HepG2 (cell line): ENCODE measurements around the gene RUSC1. TPM values are rescaled to one million over a fixed set of nuclear protein-coding genes. Genes with fewer than 3 reads are reported as not detected.

Experiments used
- ATAC-seq: fragments of 200-7000 bp; cut with Tn5 transposase; 3 replicates; pipeline ENCODE4 v1.9.1; 2020; ENCODE audit warnings: mild to moderate bottlenecking, moderate library complexity
- BruUV-seq: library from RNA; stranded (reverse); fragments of 400-500 nt; replicated peaks from 2 replicates; lab custom pipeline; 2021; lab: Mats Ljungman, UMichigan
- CTCF ChIA-PET: fragments of 300-600 bp; formaldehyde crosslinking; extraction: SDS; loops from one replicate; lab custom pipeline; 2021; ENCODE audit warnings: low total read pairs, inconsistent platforms, low intra/inter-chr PET ratio; lab: Yijun Ruan, JAX
- POLR2A ChIA-PET: fragments of 350-600 bp; sonication (Branson Sonifier 250); formaldehyde crosslinking; loops from one replicate; lab custom pipeline; 2020; ENCODE audit warnings: antibody characterized with exemption, inconsistent platforms; lab: Yijun Ruan, JAX
- DNase-seq: peaks from one replicate; pipeline ENCODE4 v3.0.0-alpha.2; 2015; ENCODE audit warnings: low spot score
- FAIRE-seq: peaks from 3 replicates; lab custom pipeline; 2011; peaks lifted over from hg19 to GRCh38; lab: Jason Lieb, UNC
- H2AFZ ChIP-seq: one replicate; pipeline ENCODE4 v1.6.1; 2011; ENCODE audit warnings: low read length, inconsistent platforms
- H3K27ac ChIP-seq: fragments of 300-600 bp; 3 replicates; pipeline ENCODE4 v1.8.0; 2011; ENCODE audit warnings: mixed run types, mild to moderate bottlenecking, mixed read lengths, low read length, inconsistent platforms; ENCODE audit not compliant: insufficient read depth; ENCODE audit errors: extremely low read length
- H3K27me3 ChIP-seq, 2 experiments: fragments of 200-600 bp in 1 of 2; 2 replicates in 1 of 2; 3 replicates in 1 of 2; pipeline versions ENCODE4 v1.6.0 to v1.8.0; 2011; ENCODE audit warnings: low read length in 2 of 2, mild to moderate bottlenecking in 2 of 2, moderate library complexity in 2 of 2, inconsistent platforms in 1 of 2; ENCODE audit not compliant: insufficient read depth in 2 of 2, control insufficient read depth in 1 of 2
- H3K36me3 ChIP-seq, 2 experiments: fragments of 200-600 bp in 1 of 2; replicated peaks in 1 of 2; 2 replicates in 1 of 2; 3 replicates in 1 of 2; pipeline versions ENCODE4 v1.5.1 to v1.8.0; 2011; ENCODE audit warnings: low read length in 2 of 2, inconsistent platforms in 1 of 2; ENCODE audit not compliant: insufficient read depth in 2 of 2, control insufficient read depth in 1 of 2
- H3K4me1 ChIP-seq: 2 replicates; pipeline ENCODE4 v1.5.1; 2012; ENCODE audit warnings: low read length, inconsistent platforms; ENCODE audit not compliant: insufficient read depth
- H3K4me2 ChIP-seq: 2 replicates; pipeline ENCODE4 v1.6.0; 2011; ENCODE audit warnings: low read depth, low read length, inconsistent platforms
- H3K4me3 ChIP-seq, 3 experiments: fragments of 200-600 bp in 1 of 3; sonication (generic), shearing (Covaris generic) in 1 of 3; replicated peaks in 1 of 3; 2 replicates each; pipeline ENCODE4 v1.5.1; 2011 to 2016; ENCODE audit warnings: low read length in 3 of 3, inconsistent platforms in 2 of 3, low read depth in 2 of 3, mild to moderate bottlenecking in 2 of 3, control low read depth in 1 of 3, mixed read lengths in 1 of 3; ENCODE audit not compliant: insufficient read depth in 1 of 3
- H3K79me2 ChIP-seq: one replicate; pipeline ENCODE4 v1.6.1; 2011; ENCODE audit warnings: low read length, inconsistent platforms; ENCODE audit not compliant: insufficient read depth
- H3K9ac ChIP-seq: 2 replicates; pipeline ENCODE4 v1.6.0; 2011; ENCODE audit warnings: mild to moderate bottlenecking, low read depth, low read length, inconsistent platforms; ENCODE audit not compliant: insufficient read depth
- H3K9me3 ChIP-seq: 2 replicates; pipeline ENCODE4 v1.5.1; 2012; ENCODE audit warnings: mild to moderate bottlenecking, low read length
- H4K20me1 ChIP-seq: 2 replicates; pipeline ENCODE4 v1.6.0; 2011; ENCODE audit warnings: inconsistent platforms, mild to moderate bottlenecking, low read length, moderate library complexity; ENCODE audit not compliant: insufficient read depth
- KDM6A ChIP-seq: IDR thresholded peaks from 2 replicates; pipeline ENCODE4 v1.6.1; 2016; ENCODE audit warnings: low read depth
- PRMT3 ChIP-seq: sonication (generic); formaldehyde crosslinking; IDR thresholded peaks from 2 replicates; pipeline ENCODE4 v1.8.1; 2022; ENCODE audit warnings: low read depth, mild to moderate bottlenecking, moderate library complexity, missing genetic modification reagents, borderline replicate concordance
- ZMAT3 ChIP-seq: sonication (generic); formaldehyde crosslinking; conservative IDR thresholded peaks from 2 replicates; pipeline ENCODE4 v1.7.0; 2021; ENCODE audit warnings: missing genetic modification reagents
- ZNF17 ChIP-seq: sonication (generic); formaldehyde crosslinking; IDR thresholded peaks from 2 replicates; pipeline ENCODE4 v1.5.0; 2020; ENCODE audit warnings: mild to moderate bottlenecking, missing genetic modification reagents
- ZNF232 ChIP-seq: sonication (generic); formaldehyde crosslinking; IDR thresholded peaks from 2 replicates; pipeline ENCODE4 v1.4.0; 2020; ENCODE audit warnings: missing genetic modification reagents, borderline replicate concordance
- ZNF274 ChIP-seq: sonication (generic); formaldehyde crosslinking; IDR thresholded peaks from 2 replicates; pipeline ENCODE4 v1.5.1; 2020; ENCODE audit warnings: mild to moderate bottlenecking, missing genetic modification reagents
- WGBS: methylation state at CpG from one replicate; pipeline ENCODE4 v1.1.6; 2017; ENCODE audit warnings: low lambda C conversion rate; 5-methylcytosine and 5-hydroxymethylcytosine counted together
- in situ Hi-C: cut with HindIII; loops from 2 replicates; pipeline ENCODE4 v1.10.0; 2017; ENCODE audit warnings: low pct_unique_long_range_greater_than_20kb; ENCODE audit not compliant: extremely low pct_ligation_motif_present
- intact Hi-C: fragments of 100-400 bp; cut with micrococcal nuclease; formaldehyde crosslinking; loops from one replicate; pipeline ENCODE4 v1.10.0; 2022; ENCODE audit not compliant: unreplicated experiment
- polyA plus RNA-seq, 8 experiments: library from polyadenylated mRNA; depleted of rRNA in 3 of 8; stranded (reverse) in 7 of 8; unstranded in 1 of 8; fragments of >200 nt; fragmentation: Illumina TruSeq in 4 of 8; extraction: Trizol in 4 of 8; gene quantifications; 2 replicates each; pipeline versions ENCODE4 v1.2.1 to v1.2.3, GENCODE V29; 2011 to 2016; ENCODE audit warnings: low read depth in 4 of 8, missing spikeins in 1 of 8, mixed read lengths in 1 of 8; ENCODE audit not compliant: insufficient read depth in 1 of 8
- total RNA-seq, 5 experiments: library from RNA; depleted of rRNA; stranded (reverse); fragments of >200 nt; fragmentation: Illumina TruSeq; extraction: Trizol; gene quantifications; 2 replicates each; pipeline ENCODE4 v1.2.3, GENCODE V29; 2016; ENCODE audit warnings: low read depth in 1 of 5
- TF ChIP-seq, protein P1 (sequence below): sonication (generic); formaldehyde crosslinking; conservative IDR thresholded peaks from 2 replicates; pipeline ENCODE4 v1.4.0; 2020; ENCODE audit warnings: missing genetic modification reagents

RUSC1 gene
- total and polyA plus RNA-seq, 2 of the 13 experiments (the other 11 are each of a cell fraction or from before 2014, with no cell fraction given), result 18.7 to 20.4 TPM

DNA sequence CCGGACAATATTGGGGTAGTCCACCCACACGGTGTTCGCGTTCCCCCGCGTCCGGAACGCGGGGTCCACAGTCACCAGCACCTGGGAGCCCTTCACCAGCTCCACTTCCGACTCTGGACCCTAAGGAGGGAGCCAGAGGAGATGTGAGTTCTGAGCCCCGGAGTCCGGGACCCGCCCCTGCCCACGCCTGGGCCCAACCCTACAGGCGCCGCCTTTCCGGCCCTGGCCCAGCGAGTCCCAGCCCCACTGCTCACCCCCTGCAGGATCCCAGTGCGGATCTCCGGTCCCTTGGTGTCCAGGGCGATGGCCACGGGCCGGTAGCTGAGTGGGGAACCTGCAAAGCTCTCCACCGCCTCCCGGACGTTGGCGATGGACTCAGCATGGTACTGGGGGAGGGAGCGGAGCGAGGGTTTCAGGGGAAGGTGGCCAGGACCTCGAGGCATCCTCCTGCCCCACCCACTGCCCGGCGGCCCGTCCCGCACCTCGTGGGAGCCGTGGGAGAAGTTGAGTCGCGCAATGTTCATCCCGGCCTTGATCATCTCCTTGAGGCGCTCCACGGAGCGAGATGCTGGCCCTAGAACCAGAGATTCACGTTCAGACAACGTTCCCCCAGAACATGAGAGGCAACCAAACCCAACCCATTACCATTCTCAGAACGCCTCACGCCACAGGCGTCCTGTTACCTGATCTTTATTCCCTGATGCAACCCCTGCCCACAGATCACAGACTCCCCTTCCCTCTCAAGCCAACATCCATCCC, 25.3 kb upstream of the RUSC1 start:
- FAIRE-seq, result no peak

DNA sequence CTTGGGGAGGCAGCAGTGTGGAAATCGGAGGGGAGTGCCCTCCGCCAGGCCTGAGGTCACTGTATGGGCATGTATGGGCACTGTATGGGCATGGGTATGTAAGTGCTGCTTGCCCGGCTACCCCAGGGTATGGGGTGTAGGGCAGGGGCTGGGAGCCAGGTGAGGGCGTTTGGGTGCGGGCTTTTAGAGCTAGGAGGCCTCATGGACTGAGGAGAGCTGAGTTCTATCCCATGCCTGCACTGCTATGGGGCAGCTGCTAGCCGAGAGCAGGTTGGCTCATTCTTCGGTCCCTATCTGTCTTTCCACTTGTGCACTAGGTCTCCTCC, 24.8 kb upstream of the RUSC1 start:
- intact Hi-C loops, result no loop called here
- in situ Hi-C loops, result no loop called here

More for the DNA sequence above, 25.3 kb upstream of the RUSC1 start:
- ATAC-seq (no peak; the same call in 2 of the 3 replicates), DNase-seq (no peak)
- no peaks in the 10 kb centered on the region for H3K27me3 ChIP-seq
- no peak overlapping the region for H3K9ac ChIP-seq
- 98% methylated on average over 41 of the region's 47 CpGs for WGBS
- ChIA-PET CTCF (no interaction called here), POLR2A (no interaction called here)
- intact Hi-C loops (no loop called here), in situ Hi-C loops (no loop called here)
- H4K20me1 ChIP-seq, result no peaks in the 10 kb centered on the region
- TF ChIP-seq ZNF17 (CRISPR knock-in tag) (no peak), ZMAT3 (CRISPR knock-in tag) (no peak), PRMT3 (CRISPR knock-in tag) (no peak)
- no peaks in the 10 kb centered on the region for H3K9me3 ChIP-seq
- H3K4me3 ChIP-seq, result no peak overlapping the region
- BruUV-seq, result no TSS peak
- no peak overlapping the region for H3K27ac ChIP-seq
- peaks cover 30% of the 10 kb centered on the region for H3K4me1 ChIP-seq
- no peak overlapping the region for H3K4me2 ChIP-seq
- peaks cover 0 to 12% of the 10 kb centered on the region in 2 experiments; a peak in 3 of 5 replicates for H3K36me3 ChIP-seq
- peaks cover 3% of the 10 kb centered on the region for H3K79me2 ChIP-seq
- H2AFZ ChIP-seq, result no peak overlapping the region

More for the DNA sequence above, 24.8 kb upstream of the RUSC1 start:
- no peak overlapping the region for H3K27ac ChIP-seq
- FAIRE-seq, result no peak
- no peak overlapping the region for H3K9ac ChIP-seq
- H3K4me2 ChIP-seq, result no peak overlapping the region
- ChIA-PET POLR2A (no interaction called here), CTCF (no interaction called here)
- peaks cover 3% of the 10 kb centered on the region for H3K79me2 ChIP-seq
- no peak for DNase-seq
- H3K4me3 ChIP-seq, result no peak overlapping the region
- H3K36me3 ChIP-seq, result peaks cover 0 to 12% of the 10 kb centered on the region in 2 experiments; a peak in 3 of 5 replicates
- H3K4me1 ChIP-seq, result peaks cover 35% of the 10 kb centered on the region
- WGBS, result 98% methylated on average over 7 of the region's 7 CpGs
- no peaks in the 10 kb centered on the region for H3K9me3 ChIP-seq
- ATAC-seq, result no peak
- no peak overlapping the region for H2AFZ ChIP-seq
- no peaks in the 10 kb centered on the region for H3K27me3 ChIP-seq
- BruUV-seq, result no TSS peak
- H4K20me1 ChIP-seq, result no peaks in the 10 kb centered on the region
- TF ChIP-seq ZNF232, result no peak
- no peak for TF ChIP-seq ZNF274 (CRISPR knock-in tag)
- no peak for TF ChIP-seq KDM6A (CRISPR knock-in tag)
- TF ChIP-seq, protein P1, sequence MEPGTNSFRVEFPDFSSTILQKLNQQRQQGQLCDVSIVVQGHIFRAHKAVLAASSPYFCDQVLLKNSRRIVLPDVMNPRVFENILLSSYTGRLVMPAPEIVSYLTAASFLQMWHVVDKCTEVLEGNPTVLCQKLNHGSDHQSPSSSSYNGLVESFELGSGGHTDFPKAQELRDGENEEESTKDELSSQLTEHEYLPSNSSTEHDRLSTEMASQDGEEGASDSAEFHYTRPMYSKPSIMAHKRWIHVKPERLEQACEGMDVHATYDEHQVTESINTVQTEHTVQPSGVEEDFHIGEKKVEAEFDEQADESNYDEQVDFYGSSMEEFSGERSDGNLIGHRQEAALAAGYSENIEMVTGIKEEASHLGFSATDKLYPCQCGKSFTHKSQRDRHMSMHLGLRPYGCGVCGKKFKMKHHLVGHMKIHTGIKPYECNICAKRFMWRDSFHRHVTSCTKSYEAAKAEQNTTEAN, result no peak
